GM21381 (cell line): ENCODE measurements around the gene FAM193A.
"Not testable (repeated sequence)": the region's sequence is repeated elsewhere in the genome, so short reads cannot be mapped to it uniquely, and the experiment has no call there.

Source experiments
- ATAC-seq: cut with Tn5 transposase; IDR thresholded peaks from one replicate; pipeline ENCODE4 v1.9.1; 2021; ENCODE audit warnings: mild to moderate bottlenecking, moderate library complexity; ENCODE audit not compliant: unreplicated experiment

Gene FAM193A

GRCh38 chr4:2607822-2608221 lies 71.4 kb downstream of the FAM193A start:
- ATAC-seq: no peak

GRCh38 chr4:2608291-2608690 lies 71.8 kb downstream of the FAM193A start:
- no peak for ATAC-seq

GRCh38 chr4:2615821-2616220 lies 79.4 kb downstream of the FAM193A start:
- ATAC-seq: no peak

- ATAC-seq: no peak
These were observed 81.5 kb downstream of the FAM193A start for GRCh38 chr4:2617955-2618354.

- not testable (repeated sequence) for ATAC-seq
These were observed 82.3 kb downstream of the FAM193A start for GRCh38 chr4:2618729-2619128.

- ATAC-seq: no peak
These were observed 83.0 kb downstream of the FAM193A start for GRCh38 chr4:2619459-2619858.

GRCh38 chr4:2621419-2621818 lies 85.0 kb downstream of the FAM193A start:
- no peak for ATAC-seq

GRCh38 chr4:2623442-2623841 lies 87.0 kb downstream of the FAM193A start:
- no peak for ATAC-seq

GRCh38 chr4:2624782-2625530 lies 88.5 kb downstream of the FAM193A start:
- ATAC-seq: no peak

- ATAC-seq: no peak
These were observed 89.8 kb downstream of the FAM193A start for GRCh38 chr4:2626231-2626630.

GRCh38 chr4:2630556-2631273 lies 94.3 kb downstream of the FAM193A start:
- no peak for ATAC-seq

GRCh38 chr4:2634014-2634413 lies 97.6 kb downstream of the FAM193A start:
- ATAC-seq: no peak

- ATAC-seq: no peak
These were observed 99.9 kb downstream of the FAM193A start for GRCh38 chr4:2636331-2636730.

GRCh38 chr4:2636994-2637393 lies 100.5 kb downstream of the FAM193A start:
- not testable (repeated sequence) for ATAC-seq

- no peak for ATAC-seq
These were observed 101.6 kb downstream of the FAM193A start for GRCh38 chr4:2637956-2638552.

- no peak for ATAC-seq
These were observed 102.3 kb downstream of the FAM193A start for GRCh38 chr4:2638730-2639129.

GRCh38 chr4:2642968-2643367 lies 106.5 kb downstream of the FAM193A start:
- no peak for ATAC-seq

- ATAC-seq: no peak
These were observed 107.1 kb downstream of the FAM193A start for GRCh38 chr4:2643555-2643954.

GRCh38 chr4:2646396-2647149 lies 110.1 kb downstream of the FAM193A start:
- ATAC-seq: no peak

GRCh38 chr4:2647403-2648158 lies 111.1 kb downstream of the FAM193A start:
- ATAC-seq: no peak
